NCI-H526 treated with DMSO at 0.1 percent for 48 hours (cell line): ENCODE measurements around the gene FAM83E.
"Not testable (repeated sequence)": the region's sequence is repeated elsewhere in the genome, so short reads cannot be mapped to it uniquely, and the experiment has no call there.

Source experiments
- DNase-seq: peaks from one replicate; lab custom pipeline; 2025; lab: John Stamatoyannopoulos, UW

Gene FAM83E

DNA sequence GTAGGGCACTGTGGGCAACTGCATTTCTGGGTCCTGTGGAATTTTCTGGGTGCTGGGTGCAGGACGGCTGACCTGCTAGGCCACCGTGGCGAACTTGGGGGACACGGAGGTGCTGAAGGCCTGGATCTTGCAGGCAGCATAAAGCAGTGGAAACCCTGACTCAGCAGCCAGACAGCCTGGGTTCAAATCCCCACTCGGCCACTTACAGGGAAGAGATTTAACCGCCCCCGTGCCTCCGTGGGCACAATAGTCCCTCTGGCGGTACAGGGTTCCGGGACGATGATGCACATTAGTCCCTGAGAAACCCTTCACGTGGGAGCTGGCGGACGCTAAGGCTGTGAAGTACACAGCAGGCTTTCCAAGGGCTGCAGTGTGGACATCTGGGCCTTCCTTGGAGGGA is 3.0 kb downstream of the FAM83E start:
- no peak for DNase-seq

DNA sequence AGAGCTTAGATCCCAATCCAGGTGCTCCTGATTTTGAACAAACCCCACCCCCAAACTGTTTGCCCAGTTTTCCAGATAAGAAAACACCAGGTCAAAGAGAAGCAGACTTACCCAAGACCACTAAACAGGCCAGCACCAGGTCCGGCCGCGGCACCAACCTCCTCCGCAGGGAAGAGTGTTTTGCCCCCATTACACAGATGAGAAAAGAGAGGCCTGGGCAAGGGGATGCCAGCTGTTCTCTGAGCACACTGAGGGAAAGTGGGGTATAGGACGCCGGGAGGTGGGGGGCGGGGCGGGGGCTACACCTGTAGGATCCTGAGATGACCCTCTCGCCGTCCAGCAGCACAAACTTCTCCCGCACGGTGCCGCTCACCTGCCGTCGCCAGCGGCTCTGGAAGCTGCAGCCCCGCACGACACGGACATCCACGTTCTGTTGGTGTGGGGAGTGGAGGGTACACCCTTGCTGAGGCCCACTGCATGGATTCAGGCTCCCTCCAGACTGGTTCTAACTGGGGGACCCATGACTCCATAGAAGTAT is 5.2 kb downstream of the FAM83E start:
- DNase-seq = no peak

DNA sequence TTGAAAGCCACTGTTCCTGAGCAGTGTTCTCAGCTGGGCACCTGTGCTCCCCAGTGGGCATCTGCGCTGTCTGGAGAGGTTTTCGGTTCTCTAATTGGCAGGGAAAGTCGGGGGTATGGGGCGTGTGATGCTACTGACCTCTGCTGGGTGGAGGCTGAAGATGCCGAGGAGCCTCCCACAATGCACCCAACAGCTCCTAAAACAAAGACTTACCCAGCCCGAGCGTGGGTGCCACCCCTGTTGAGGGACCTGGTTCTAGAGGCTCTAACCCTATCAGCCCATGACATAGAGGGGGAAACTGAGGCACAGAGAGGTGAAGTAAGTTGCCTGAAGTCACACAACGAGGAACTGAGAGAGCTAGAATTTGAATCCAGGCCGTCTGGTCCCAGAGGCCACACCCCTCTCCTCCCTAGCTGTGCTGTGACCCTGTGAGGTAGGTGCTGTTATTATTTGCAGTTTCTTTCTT is 6.0 kb downstream of the FAM83E start:
- peak; percentile 43 for DNase-seq

DNA sequence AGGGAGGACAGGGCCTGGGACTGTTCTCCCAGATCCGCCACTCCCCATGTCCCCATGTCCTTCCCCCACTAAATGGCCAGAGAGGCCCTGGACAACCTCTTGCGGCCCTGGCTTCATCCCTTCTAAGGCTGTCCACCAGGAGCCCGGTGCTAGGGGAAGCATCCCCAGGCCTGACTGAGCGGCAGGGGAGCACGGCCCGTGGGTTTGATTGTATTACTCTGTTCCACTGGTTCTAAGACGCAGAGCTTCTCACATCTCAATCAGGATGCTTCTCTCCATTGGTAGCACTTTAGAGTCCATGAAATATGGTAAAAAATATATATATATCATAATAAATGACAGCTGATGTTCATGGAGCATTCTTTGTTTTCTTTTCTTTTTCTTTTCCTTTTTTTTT is 7.5 kb downstream of the FAM83E start:
- no peak for DNase-seq

DNA sequence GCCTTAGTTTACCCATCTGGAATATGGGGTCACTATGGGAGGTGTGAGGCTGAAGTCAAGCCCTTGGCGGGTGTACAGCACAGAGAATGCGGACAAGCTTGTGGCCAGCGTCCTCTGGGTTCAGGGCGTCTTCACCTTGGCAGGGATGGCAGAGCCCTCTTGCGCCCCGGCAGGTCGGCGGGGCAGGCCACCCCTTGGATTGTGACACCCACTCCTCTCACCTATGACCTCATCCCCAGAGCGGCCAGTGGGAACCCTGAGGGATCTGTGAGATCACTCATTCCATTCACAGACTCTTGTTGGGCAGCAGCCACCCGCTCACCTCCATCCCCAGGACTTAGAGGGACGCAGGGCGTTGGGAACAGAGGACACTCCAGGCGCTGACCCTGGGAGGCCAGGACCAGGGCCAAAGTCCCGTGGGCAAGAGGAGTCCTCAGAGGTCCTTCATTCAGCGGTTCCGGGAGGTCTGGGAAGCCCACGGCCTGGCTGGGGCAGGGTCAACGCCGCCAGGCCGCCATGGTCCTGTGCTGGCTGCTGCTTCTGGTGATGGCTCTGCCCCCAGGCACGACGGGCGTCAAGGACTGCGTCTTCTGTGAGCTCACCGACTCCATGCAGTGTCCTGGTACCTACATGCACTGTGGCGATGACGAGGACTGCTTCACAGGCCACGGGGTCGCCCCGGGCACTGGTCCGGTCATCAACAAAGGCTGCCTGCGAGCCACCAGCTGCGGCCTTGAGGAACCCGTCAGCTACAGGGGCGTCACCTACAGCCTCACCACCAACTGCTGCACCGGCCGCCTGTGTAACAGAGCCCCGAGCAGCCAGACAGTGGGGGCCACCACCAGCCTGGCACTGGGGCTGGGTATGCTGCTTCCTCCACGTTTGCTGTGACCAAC is 8.2 kb downstream of the FAM83E start, which contains the start of gene SPACA4:
Gene SPACA4 (plus strand): TSS at position 280 of the 896 bp plus-strand sequence. CDS start 237 bp downstream, at position 517.
- no peak for DNase-seq

DNA sequence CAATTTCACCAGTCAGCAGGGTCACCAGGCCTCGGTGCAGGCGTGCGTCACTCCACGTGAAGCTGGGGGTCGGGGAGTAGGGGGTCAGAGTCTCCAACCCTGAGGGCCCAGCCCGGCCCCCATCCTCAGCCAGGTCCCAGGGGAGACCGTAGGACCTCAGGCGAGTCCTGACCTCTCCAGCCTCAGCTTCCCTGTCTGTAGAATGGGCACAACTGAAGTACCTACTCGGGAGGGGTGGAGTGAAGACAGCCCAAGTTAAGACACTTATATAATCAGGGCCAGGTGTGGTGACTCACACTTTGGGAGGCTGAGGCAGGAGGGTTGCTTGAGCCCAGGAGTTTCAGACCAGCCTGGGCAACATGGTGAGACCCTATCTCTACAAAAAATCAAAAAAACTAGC is 11.0 kb downstream of the FAM83E start:
- no peak for DNase-seq

DNA sequence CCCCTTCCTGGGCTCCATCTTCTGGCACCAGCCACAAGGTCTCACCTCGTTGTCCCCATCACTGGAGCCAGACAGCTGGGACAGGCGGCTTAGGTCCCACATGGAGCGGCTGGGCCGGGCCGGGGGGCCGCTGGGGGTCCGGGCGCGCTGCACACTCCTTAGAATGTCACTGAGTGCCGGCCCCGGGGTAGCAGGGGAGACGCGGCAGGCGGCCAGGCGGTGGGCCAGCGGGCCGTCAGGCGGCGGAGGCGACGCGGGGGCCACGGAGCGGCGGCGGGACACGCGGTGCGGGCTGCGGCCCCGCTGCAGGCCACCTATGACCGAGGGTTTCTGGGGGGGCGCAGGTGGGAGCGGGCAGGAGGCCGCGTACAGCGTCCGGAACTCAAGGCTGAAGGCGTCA is 11.4 kb downstream of the FAM83E start:
- DNase-seq = no peak

DNA sequence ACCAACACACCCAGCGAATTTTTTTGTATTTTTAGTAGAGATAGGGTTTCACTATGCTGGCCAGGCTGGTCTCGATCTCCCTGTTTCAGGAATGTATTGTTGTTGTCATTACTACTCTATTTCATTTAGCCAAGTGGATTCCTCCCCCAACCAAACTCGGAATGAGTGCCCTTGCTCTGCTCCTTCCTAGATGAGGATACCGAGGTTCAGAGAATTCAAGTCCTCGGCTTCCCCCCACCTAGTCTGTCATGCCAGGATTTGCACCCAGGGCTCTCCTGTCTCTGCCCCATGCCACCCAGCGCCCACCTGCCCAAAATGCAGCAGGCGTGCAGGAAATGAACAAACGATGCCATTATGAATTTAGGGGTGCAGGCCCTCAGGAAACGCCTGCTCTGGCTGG is 11.9 kb downstream of the FAM83E start:
- DNase-seq = no peak

DNA sequence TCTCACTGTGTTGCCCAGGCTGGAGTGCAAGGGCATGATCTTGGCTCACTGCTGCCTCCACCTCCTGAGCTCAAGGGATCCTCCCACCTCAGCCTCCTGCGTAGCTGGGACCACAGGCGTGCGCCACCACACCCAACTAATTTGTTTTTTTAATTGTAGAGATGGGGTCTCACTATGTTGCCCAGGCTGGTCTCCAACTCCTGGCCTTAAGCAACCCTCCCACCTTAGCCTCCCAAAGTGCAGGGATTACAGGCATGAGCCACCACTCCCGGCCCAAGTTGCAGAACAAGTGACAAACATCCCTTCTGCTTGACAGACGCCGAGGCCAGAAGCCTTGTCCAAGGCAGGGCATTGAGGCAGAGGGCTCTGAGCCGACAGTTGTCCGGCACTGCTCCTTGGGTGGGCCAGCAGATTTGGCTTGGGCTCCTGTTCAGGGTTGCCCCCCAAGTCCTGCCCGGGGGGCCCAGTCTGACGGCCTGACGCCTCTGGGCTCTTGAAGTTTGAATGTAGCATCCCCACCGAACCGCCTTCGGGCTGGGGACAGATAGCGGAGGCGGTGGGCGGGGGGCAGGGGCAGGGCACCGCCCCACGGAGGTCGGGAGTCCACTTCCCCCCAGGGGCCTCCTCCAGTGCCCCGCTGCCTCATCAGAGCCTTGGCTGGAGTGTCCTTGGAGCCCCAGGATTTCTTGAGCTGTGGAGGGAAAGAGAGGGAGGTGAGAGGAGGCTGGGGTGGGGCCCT is 14.0 kb downstream of the FAM83E start:
- no peak for DNase-seq

DNA sequence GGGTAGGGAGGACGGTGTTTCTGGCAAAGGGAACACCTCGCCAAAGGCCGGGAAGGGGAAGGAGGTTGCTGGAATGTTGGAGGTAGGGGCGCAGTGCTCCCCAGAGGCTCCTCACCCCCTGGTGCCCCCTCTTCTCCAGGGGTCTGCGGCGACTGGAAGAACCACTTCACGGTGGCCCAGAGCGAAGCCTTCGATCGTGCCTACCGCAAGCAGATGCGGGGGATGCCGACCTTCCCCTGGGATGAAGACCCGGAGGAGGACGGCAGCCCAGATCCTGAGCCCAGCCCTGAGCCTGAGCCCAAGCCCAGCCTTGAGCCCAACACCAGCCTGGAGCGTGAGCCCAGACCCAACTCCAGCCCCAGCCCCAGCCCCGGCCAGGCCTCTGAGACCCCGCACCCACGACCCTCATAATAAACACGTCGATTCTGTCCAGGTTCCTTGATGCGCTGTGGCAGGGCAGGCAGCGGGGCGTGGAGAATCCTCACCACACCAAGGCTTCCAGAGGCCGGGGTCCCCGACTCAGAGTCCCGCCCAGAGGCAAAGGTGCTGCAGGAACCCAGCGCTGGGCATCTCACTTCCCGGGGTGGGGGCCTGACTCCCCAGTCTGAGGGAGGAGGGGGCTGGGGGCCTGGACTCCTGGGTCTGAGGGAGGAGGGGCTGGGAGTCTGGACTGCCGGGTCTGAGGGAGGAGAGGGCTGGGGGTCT is 15.7 kb downstream of the FAM83E start:
- no peak for DNase-seq

DNA sequence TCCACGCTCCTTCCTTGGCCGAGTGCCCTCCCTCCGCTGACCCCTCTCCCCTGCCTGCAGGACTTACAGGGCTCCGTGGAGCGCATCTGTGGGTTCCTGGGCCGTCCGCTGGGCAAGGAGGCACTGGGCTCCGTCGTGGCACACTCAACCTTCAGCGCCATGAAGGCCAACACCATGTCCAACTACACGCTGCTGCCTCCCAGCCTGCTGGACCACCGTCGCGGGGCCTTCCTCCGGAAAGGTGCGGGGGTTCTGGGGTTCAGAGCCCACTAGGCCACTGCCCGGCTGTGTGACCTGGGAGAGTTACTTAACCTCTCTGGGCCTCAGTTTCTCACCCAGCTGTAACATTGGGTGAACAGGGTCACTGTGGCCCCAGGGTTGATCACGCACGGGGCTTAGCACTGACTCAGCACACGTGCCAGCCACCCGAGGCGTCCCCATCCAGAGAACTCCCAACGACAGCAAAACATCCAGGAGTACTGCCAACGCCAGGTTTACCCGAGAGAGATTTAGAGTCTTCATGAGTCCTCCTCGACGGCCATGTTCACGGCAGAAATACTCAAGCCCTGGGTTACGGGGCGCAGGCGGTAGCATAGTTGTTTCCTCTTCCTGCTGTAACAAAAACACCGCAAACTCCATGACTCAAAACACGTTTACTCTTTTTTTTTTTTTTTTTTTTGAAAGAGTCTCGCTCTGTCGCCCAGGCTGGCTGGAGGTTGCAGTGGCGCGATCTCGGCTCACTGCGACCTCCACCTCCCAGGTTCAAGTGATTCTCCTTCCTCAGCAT is 18.0 kb downstream of the FAM83E start:
- DNase-seq = no peak

DNA sequence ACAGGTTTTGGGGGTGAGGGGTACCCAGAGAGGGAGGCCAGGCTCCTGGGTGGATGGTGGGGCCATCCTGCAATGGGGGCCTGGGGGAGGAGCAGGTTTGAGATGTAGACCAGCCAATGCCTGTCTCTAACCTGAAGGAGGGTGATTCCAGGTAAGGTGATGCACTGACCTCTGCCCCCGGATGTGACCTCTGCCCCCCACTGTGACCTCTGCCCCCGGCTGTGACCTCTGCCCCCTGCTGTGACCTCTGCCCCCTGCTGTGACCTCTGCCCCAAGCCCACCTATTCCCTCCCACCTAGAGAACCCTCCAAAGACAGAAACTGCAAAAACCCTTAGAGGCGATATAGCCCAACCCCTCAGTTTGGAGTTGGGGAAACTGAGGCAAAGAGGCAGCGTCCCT is 18.6 kb downstream of the FAM83E start:
- no peak for DNase-seq

DNA sequence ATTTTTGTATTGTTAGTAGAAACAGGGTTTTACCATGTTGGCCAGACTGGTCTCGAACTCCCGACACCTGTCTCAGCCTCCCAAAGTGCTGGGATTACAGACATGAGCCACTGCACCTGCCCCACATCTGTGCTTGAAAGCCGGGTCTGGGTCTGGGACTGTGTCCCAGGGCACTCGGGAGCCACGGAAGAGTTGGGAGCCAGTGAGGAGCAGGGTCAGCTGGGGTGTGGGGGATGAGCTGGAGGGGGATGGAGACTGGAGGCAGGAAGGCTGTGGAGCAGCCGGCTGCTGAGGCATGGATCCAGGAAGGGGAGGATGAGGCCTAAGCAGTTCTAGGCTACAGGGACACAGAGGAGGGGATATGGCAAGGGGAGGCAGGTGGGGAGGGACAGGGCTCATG is 19.0 kb downstream of the FAM83E start:
- no peak for DNase-seq

DNA sequence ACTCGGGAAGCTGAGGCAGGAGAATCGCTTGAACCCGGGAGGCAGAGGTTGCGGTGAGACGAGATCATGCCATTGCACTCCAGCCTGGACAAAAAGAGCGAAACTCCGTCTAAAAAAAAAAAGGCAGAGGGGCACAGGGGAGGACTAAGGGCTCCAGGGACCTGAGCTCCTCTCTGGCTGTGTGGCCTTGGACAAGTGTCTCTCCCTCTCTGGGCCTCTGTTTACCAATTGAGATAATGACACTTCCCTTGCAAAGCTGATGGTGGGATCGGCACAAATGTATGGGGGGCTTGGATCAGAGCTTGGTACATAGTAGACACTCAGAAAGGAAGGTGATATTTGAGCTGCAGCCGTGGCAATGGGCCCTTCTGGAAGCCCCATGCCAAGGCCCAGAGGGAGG is 19.7 kb downstream of the FAM83E start:
- no peak for DNase-seq

DNA sequence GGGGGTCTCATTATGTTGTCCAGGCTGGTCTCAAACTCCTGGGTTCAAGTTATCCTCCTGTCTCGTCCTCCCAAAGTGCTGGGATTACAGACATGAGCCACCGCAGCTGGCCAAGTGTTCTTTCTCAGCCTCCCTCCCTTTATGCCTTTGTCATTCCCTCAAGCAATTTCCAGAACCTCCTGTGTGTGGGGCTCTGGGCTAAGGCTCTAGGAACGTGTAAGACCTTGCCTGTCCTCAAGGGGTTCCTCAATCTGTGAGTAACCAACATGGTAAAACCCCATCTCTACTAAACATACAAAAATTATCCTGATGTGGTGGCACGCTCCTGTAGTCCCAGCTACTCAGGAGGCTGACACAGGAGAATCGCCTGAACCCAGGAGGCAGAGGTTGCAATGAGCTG is 23.9 kb downstream of the FAM83E start:
- no peak for DNase-seq

DNA sequence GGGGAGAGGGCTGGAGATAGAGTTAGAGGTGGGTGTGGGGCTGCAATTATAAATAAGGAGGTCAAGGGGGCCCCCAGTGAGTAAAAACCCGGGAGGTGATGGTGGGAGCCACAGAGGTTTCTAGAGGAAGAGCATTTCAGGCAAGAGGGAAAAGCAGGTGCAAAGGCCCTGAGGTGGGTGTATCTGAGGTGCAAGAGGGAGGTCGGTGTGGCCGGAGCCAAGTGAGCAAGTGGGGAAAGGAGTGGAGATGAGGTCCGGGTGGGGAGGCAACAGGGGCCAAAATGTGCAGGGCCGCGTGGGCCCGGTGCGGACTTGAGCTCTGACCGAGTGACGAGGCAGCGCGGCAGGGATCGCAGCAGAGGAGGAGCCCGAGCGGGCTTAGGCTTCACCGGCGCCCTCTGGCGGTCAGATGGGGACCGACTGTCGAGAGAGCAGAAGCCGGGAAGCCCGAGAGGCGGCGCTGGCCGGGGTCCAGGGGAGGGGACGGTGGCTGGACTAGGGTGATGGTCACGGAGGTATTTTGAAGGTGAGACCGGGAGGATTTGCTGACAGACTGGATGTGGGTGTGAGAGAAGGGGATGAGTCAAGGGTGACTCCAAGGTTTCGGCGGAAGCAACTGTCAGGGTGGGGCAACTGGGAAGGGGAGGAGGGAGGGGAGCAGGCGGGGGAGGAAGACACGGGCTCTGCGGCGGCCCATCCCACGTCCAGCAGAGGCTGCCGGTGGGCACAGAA is 26.0 kb downstream of the FAM83E start:
- peak; percentile 32 for DNase-seq

DNA sequence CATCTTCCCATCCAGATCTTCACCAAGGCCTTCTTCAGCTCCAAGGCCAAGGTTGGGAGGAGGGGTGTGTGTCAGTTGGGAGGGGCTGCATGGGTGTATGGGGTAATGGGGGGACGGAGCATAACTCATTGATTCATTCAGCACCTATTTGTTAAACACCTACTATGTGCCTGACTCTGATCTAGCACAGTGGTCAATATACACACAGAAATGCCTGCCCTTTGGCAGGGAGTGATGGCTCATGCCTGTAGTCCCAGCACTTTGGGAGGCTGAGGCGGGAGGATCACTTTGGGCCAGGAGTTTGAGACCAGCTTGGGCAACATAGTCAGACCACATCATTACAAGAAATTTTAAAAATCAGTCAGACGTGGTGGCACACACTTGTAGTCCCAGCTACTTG is 27.5 kb downstream of the FAM83E start:
- DNase-seq = no peak

DNA sequence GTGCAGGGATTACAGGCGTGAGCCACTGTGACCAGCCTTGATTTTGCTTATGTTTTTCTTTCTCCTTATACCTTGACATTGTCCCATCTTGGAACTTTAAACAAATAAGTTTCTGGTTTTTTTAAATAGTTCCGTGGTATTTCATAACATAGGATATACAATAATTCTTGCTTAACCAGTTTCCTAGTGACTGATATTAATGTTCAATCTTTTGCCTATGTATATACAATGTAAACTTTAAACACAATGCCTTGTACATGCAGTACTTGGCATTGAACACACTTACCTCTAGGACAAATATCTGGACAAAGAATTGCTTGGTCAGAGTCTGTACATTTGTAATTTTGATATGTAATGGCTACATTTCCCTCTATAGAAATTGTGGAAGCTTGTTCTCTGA is 32.7 kb downstream of the FAM83E start:
- no peak for DNase-seq

DNA sequence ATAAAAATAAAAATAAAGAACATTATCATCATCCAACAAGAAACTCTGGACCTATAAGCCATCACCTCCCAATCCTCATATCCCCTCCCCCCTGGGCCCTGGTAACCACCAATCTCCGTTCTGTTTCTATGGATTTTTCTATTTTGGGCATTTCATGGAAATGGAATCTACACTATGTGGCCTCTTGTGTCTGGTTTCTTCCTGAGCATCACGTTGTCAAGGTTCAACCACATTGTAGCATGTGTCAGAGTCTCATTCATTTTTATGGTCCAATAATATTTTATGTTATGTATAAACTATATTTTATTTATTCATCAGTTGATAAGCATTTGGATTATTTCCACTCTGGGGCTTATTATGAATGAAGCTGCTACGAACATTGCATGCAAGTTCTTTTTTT is 36.0 kb downstream of the FAM83E start:
- DNase-seq = no peak

DNA sequence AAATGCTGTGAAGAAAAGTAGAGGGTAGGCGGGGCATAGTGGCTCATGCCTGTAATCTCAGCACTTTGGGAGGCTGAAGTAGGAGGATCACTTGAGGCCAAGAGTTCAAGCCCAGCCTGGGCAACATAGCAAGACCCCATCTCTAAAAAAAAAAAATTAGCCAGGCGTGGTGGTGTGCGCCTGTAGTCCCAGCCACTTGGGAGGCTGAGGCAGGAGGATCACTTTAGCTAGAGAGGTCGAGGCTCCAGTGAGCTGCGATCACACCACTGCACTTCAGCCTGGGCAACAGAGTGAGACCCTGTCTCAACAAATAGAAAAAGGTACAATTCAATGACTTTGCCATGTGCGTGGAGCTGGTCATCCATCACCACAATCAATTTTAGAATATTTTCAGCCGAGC is 37.0 kb downstream of the FAM83E start:
- not testable (repeated sequence) for DNase-seq
